Calu3 (cell line): ENCODE data around the gene NCR3LG1. TPM values are rescaled to one million over a fixed set of nuclear protein-coding genes. Genes with fewer than 3 reads are reported as not detected.

Experiments
- BruUV-seq: library from RNA; stranded (reverse); fragments of 400-500 nt; replicated peaks from 2 replicates; lab custom pipeline; 2021; lab: Mats Ljungman, UMichigan
- CTCF ChIA-PET: fragments of 300-600 bp; sonication (Branson Sonifier 250); formaldehyde crosslinking; loops from one replicate; lab custom pipeline; 2022; ENCODE audit warnings: antibody characterized with exemption; lab: Charles Lee
- DNase-seq: peaks from one replicate; pipeline ENCODE4 v3.0.0; 2022
- H3K27ac Mint-ChIP-seq: one replicate; pipeline ENCODE4 v1.8.0; 2022; ENCODE audit warnings: mixed read lengths; ENCODE audit not compliant: unreplicated experiment
- H3K27me3 Mint-ChIP-seq: one replicate; pipeline ENCODE4 v1.8.0; 2022; ENCODE audit warnings: mixed read lengths; ENCODE audit not compliant: unreplicated experiment
- H3K36me3 Mint-ChIP-seq: one replicate; pipeline ENCODE4 v1.8.0; 2022; ENCODE audit warnings: mild to moderate bottlenecking, moderate library complexity, mixed read lengths; ENCODE audit not compliant: insufficient read depth, unreplicated experiment
- H3K4me1 Mint-ChIP-seq: one replicate; pipeline ENCODE4 v1.8.0; 2022; ENCODE audit warnings: mild to moderate bottlenecking, low read depth, mixed read lengths; ENCODE audit not compliant: unreplicated experiment
- H3K4me3 Mint-ChIP-seq: one replicate; pipeline ENCODE4 v1.8.0; 2022; ENCODE audit warnings: mild to moderate bottlenecking, low read depth, moderate library complexity, mixed read lengths; ENCODE audit not compliant: unreplicated experiment
- H3K9me3 Mint-ChIP-seq: one replicate; pipeline ENCODE4 v1.8.0; 2022; ENCODE audit warnings: low read depth, mixed read lengths; ENCODE audit not compliant: unreplicated experiment
- CTCF ChIP-seq: fragments of 200-600 bp; IDR thresholded peaks from one replicate; pipeline ENCODE4 v1.8.0; 2022; ENCODE audit warnings: antibody characterized with exemption; ENCODE audit not compliant: unreplicated experiment
- intact Hi-C: fragments of 100-400 bp; cut with micrococcal nuclease; formaldehyde crosslinking; loops from one replicate; pipeline ENCODE4 v1.10.0; 2022; ENCODE audit not compliant: unreplicated experiment
- total RNA-seq: library from RNA; stranded (reverse); gene quantifications from 2 replicates; pipeline ENCODE4 v1.2.3, GENCODE V29; 2022

Gene NCR3LG1
- total RNA-seq, 1 experiment from 2014 or later = 3.1 TPM

GRCh38 chr11:17391493-17392355 lies 40.1 kb downstream of the NCR3LG1 start:
- DNase-seq = no peak
- peaks cover 22% of the 10 kb centered on the region for H3K36me3 Mint-ChIP-seq
- H3K27ac Mint-ChIP-seq = no peak overlapping the region
- no TSS peak for BruUV-seq
- TF ChIP-seq CTCF = no peak
- H3K4me1 Mint-ChIP-seq = no peaks in the 10 kb centered on the region
- CTCF ChIA-PET = no interaction called here
- no peak overlapping the region for H3K4me3 Mint-ChIP-seq
- no peaks in the 10 kb centered on the region for H3K9me3 Mint-ChIP-seq
- intact Hi-C loops = no loop called here
- peaks cover 11% of the 10 kb centered on the region for H3K27me3 Mint-ChIP-seq

- intact Hi-C loops = no loop called here
- BruUV-seq = no TSS peak
- Mint-ChIP-seq H3K9me3 (no peaks in the 10 kb centered on the region), H3K27ac (no peak overlapping the region), H3K27me3 (peaks cover 14% of the 10 kb centered on the region), H3K36me3 (peaks cover 16% of the 10 kb centered on the region), H3K4me1 (no peaks in the 10 kb centered on the region), H3K4me3 (no peak overlapping the region)
- no peak for TF ChIP-seq CTCF
- CTCF ChIA-PET = interaction anchor here (0.6 kb wide), 1 partner anchor 38 kb away, joined by 6 read pairs; no protein-coding TSS in a partner anchor
- DNase-seq = no peak
Measured at GRCh38 chr11:17392872-17393271, 41.3 kb downstream of the NCR3LG1 start.

DNA sequence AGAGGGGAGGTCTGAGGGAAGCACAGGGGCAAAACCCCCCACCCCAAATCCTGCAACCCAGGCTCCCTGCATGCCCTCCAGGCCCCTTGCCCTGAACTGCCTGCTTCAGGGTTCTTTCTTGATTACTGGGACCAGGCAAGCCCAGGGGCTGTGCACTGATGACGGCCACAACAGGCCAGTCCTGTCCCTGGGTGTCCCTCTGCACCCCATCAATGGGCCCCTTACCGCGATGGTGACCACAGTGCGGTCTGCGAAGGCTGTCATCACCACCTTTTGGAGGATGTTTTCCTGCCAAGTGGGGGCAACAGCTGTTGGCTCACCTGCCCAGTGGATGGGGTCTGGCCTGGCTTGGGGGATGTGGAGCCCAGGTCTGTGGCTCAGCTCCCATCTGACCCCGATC lies 41.9 kb downstream of the NCR3LG1 start:
- H3K27ac Mint-ChIP-seq = no peak overlapping the region
- TF ChIP-seq CTCF = no peak
- CTCF ChIA-PET = no interaction called here
- H3K9me3 Mint-ChIP-seq = no peaks in the 10 kb centered on the region
- no peak overlapping the region for H3K4me3 Mint-ChIP-seq
- no TSS peak for BruUV-seq
- peaks cover 11% of the 10 kb centered on the region for H3K36me3 Mint-ChIP-seq
- no peak for DNase-seq
- peaks cover 4% of the 10 kb centered on the region for H3K4me1 Mint-ChIP-seq
- H3K27me3 Mint-ChIP-seq = peaks cover 14% of the 10 kb centered on the region
- intact Hi-C loops = no loop called here

GRCh38 chr11:17394743-17395390 lies 43.3 kb downstream of the NCR3LG1 start:
- Mint-ChIP-seq H3K36me3 (no peaks in the 10 kb centered on the region), H3K27ac (no peak overlapping the region), H3K4me1 (peaks cover 17% of the 10 kb centered on the region), H3K4me3 (no peak overlapping the region), H3K27me3 (peaks cover 14% of the 10 kb centered on the region), H3K9me3 (peaks cover 3% of the 10 kb centered on the region)
- CTCF ChIA-PET = no interaction called here
- TF ChIP-seq CTCF = no peak
- no TSS peak for BruUV-seq
- intact Hi-C loops = no loop called here
- DNase-seq = no peak
